ENCODE results near the gene TBX19.
"Not testable (repeated sequence)": the region's sequence is repeated elsewhere in the genome, so short reads cannot be mapped to it uniquely, and the experiment has no call there.

The TBX19 gene

GRCh38 chr1:168324745-168325425 lies 44.2 kb downstream of the TBX19 start:
- DNase-seq = no peak

GRCh38 chr1:168328731-168329364 lies 48.2 kb downstream of the TBX19 start:
- no peak for DNase-seq

GRCh38 chr1:168330285-168330684 lies 49.6 kb downstream of the TBX19 start:
- no peak for DNase-seq

- DNase-seq = no peak
Observed at GRCh38 chr1:168331569-168331968, 50.9 kb downstream of the TBX19 start.

- no peak for DNase-seq
Observed at GRCh38 chr1:168333562-168334276, 53.0 kb downstream of the TBX19 start.

- DNase-seq = no peak
Observed at GRCh38 chr1:168335500-168335899, 54.8 kb downstream of the TBX19 start.

DNA sequence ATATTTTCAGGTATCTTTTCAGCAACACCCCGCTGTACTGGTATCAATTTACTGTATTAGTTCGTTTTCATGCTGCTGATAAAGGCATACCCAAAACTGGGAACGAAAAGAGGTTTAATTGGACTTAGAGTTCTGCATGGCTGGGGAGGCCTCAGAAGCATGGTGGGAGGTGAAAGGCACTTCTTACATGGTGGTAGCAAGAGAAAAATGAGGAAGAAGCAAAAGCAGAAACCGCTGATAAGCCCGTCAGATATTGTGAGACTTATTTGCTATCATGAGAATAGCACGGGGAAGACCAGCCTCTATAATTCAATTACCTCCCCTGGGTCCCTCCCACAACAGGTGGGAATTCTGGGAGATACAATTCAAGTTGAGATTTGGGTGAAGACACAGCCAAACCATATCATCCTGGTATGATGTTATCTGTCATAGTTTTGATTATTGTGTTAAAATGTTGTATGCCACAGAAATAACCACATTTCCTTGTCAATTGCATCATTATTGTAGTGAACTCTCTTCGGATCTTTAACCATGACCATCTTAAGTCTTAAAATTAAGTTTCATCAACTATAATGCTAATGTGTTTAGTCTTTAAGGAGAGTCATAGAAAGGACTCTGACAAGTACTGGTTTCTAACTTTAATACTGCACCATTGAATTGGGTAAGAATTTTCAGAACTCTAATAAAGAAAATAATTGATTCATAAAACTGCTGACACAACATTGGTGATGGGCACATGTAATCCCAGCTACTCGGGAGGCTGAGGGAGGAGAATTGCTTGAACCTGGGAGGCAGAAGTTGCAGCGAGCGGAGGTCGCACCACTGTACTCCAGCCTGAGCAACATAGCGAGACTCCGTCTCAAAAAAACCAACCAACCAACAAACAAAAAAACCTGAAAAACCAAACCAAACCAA lies 58.2 kb downstream of the TBX19 start:
- no peak for DNase-seq

GRCh38 chr1:168340781-168341482 lies 60.3 kb downstream of the TBX19 start:
- no peak for DNase-seq

DNA sequence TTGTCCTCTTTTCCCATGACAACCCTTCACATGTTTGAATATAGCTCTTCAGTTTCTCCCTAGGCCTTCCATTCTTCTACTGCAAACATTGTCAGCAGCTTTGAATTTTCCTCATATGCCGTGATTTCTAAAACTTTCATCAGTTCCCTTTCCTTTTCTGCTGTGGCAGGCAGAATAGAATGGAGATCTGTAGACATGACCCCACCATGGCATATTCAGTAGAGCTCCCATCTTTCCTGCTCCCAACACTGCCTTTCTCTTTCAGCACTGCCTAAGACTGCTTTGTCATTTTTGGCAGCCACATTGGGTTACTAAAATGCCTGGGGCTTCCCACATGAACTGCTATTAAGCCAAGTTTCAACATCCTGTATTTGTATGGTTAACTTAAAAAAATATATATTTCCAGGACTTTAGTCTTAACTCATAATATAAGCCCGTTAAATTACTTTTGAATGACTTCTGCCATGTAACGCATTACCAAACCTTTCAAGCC lies 60.9 kb downstream of the TBX19 start:
- DNase-seq = no peak

DNA sequence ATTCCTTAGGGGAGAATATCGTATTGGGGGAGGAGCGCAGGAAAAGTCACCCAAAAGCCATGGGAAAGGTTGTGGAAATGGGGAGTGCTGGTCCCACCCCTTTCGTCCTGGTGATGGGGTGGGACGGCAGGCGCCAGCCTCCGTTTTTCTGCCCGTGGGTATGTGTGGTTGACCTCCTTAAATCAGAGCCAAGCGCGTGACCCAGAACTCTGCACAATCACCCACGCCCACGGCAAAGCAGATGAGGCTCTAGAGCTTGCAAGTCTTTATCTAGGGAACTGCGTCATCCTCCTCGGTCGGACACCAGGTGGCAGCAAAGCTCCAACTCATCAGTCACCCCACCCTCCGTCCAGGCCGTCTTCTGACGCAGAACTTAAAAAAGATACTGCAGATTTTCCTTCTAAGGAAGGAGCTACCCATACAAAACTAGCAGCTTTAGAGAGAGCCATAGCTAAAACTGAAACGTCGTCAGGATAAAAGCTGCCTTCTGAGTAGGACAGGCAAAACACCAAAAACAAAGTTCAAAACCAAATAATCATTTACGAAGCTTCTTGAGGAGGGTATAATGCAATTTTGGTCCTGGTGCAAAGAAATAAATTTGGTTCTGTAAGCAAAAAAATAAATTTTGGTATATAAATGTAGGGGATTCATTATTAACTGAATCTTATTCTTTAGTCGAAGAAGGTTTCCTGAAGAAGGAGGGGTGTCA lies 62.0 kb downstream of the TBX19 start:
- peak; percentile 81 for DNase-seq

DNA sequence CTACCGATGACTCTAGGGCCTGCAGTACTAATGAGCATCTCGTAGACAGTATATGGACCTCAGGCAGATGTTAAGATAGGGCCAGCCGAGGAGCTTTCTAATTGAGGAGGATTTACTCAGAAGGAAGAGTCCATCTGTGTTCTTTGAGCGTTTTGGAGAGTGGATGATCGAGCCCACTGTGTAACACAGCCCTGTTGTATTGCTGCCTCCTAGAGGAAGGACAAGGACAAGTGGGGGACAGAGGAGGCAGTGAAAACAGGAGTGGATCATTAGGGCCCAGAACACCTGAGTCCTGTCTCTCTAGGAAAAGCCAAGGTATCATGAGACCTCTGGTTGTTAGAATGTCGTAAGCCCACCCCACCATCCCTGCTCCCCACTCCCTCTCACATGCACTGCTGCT lies 62.9 kb downstream of the TBX19 start:
- no peak for DNase-seq

- DNase-seq = no peak
Observed at GRCh38 chr1:168344517-168344916, 63.8 kb downstream of the TBX19 start.

GRCh38 chr1:168345939-168346338 lies 65.3 kb downstream of the TBX19 start:
- no peak for DNase-seq

DNA sequence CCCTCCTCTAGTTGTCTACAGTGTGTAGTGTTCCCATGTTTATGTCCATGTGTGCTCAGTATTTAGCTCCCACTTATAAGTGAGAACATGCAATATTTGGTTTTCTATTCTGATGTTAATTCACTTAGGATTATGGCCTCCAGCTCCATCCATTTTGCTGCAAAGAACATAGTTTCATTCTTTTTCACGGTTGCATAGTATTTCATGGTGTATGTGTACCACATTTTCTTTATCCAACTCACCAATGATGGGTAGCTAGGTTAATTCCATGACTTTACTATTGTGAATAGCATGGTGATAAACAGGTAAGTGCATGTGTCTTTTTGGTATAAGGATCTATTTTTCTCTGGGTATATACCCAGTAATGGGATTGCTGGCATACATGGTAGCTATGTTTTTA lies 67.0 kb downstream of the TBX19 start:
- DNase-seq = no peak

DNA sequence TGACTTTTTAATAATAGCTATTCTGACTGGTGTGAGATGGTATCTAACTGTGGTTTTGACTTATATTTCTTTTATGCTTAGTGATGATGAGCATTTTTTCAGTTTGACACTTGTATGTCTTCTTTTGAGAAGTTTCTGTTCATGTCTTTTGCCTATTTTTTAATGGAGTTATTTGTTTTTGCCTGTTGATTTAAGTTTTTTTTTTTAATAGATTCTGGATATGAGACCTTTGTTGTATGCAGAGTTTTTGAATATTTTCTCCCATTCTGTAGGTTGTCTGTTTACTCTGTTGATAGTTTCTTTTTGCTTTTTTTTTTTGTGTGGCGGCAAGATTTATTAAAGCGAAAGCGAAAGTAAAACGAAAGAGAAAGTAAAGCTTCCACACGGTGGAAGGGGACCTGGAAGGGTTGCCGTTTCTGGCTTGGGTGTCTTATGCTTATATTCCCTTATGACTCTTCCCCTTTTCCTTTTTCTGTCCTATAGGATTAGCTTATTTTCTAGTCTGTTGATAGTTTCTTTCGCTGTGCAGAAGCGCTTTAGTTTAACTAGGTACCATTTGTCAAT lies 67.6 kb downstream of the TBX19 start:
- no peak for DNase-seq

DNA sequence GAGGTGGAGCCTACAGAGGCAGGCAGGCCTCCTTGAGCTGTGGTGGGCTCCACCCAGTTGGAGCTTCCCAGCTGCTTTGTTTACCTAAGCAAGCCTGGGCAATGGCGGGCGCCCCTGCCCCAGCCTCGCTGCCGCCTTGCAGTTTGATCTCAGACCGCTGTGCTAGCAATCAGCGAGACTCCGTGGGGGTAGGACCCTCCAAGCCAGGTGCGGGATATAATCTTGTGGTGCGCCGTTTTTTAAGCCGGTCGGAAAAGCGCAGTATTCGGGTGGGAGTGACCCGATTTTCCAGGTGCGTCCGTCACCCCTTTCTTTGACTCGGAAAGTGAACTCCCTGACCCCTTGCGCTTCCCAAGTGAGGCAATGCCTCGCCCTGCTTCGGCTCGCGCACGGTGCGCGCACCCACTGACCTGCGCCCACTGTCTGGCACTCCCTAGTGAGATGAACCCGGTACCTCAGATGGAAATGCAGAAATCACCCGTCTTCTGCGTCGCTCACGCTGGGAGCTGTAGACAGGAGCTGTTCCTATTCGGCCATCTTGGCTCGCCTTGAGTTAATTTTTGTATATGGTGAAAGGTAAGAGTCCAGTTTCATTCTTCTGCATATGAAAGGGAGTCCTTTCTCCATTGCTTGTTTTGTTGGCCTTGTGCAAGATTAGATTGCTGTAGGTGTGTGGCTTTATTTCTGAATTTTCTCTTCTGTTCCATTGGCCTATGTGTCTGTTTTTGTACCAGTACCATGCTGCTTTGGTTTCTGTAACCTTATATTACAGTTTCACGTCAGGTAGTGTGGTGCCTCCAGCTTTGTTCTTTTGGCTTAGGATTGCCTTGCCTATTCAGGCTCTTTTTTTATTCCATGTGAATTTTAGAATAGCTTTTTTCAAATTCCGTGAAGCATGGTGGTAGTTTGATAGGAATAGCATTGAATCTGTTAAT lies 73.9 kb downstream of the TBX19 start:
- DNase-seq = not testable (repeated sequence)

DNA sequence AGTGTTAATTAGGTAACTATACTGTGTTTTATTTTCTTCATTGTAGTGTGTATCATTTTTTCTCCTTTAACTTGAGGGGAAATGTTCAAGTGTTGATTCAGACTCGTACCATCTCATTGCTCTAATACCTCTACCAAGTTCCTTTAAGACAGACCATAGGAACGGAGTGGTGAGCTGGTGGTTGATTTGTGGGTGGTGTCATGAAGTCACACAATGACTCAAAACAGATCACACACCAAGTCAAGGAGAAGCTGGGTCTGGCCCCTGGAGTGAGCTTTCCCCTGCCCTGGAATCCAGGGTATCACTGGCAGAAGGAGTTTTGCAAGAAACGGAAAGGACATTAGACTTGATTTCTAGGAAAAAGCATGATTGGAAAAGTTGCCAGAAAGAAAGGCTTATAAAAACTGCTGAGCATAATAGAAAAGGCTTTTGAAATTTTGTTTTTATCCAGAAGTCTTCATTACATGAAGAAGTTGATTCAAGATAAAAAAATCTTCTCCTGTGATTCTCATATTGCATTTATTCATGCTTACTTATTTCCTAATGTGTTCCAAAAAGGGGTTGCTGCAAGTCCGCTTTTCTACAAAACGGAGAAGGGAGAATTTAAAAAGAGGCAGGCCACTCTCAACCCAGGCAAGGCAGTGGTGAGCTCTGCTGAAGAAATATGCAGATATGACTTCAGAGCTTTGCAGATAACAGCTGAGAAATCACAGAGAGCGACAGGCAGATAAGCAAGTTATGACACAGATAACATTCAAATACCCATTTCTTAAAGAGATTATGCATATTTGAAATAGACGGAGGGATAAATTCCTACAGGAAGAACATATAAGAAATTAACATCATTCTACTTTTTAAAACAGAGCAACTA lies 79.7 kb downstream of the TBX19 start:
- no peak for DNase-seq

DNA sequence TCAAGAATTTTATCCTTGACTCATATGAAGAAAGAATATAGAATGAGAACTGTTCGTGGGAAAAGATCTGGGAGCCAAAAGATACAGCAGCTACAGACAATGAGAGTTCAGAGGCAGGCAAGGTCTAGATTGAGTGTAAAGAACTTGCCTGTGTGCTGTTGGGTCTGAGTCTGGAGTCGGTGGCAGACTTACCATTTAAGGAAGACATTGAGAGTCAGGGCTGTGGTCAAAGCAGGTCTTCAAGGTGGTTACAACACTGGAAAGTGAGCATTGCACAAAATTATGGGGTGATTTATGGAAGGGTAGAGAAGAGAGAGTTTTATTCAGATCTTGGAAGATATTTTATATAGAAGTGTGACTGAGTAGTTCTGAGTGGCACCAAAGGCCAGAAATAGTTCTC lies 80.6 kb downstream of the TBX19 start:
- DNase-seq = no peak

GRCh38 chr1:168362991-168363390 lies 82.3 kb downstream of the TBX19 start:
- no peak for DNase-seq
